LHCN-M2 (cell line): ENCODE measurements around the gene RACK1. TPM values are rescaled to one million over a fixed set of nuclear protein-coding genes. Genes with fewer than 3 reads are reported as not detected.

Experiments used
- DNase-seq: peaks from one replicate; pipeline ENCODE4 v3.0.0-alpha.2; 2012; ENCODE audit warnings: low read depth
- total RNA-seq: library from RNA; depleted of rRNA; stranded (reverse); fragments of >200 nt; gene quantifications from 2 replicates; pipeline ENCODE4 v1.2.3, GENCODE V29; 2014

Gene RACK1
- total RNA-seq, 1 experiment from 2014 or later, result 2,805 TPM

GRCh38 chr5:181198905-181199519, 44.7 kb downstream of the RACK1 start:
- DNase-seq, result no peak

GRCh38 chr5:181198106-181198685, 45.5 kb downstream of the RACK1 start:
- DNase-seq, result no peak

GRCh38 chr5:181197326-181197951, 46.3 kb downstream of the RACK1 start:
- no peak for DNase-seq

GRCh38 chr5:181195249-181195761, 48.4 kb downstream of the RACK1 start:
- no peak for DNase-seq

- no peak for DNase-seq
Observed at GRCh38 chr5:181194489-181195248, 49.0 kb downstream of the RACK1 start.

- DNase-seq, result no peak
Observed at GRCh38 chr5:181193656-181194055, 50.0 kb downstream of the RACK1 start.

- DNase-seq, result no peak
Observed at GRCh38 chr5:181192337-181193046, 51.2 kb downstream of the RACK1 start.

GRCh38 chr5:181191526-181192336, 52.0 kb downstream of the RACK1 start:
- peak; percentile 95 for DNase-seq

GRCh38 chr5:181190711-181191525, 52.8 kb downstream of the RACK1 start:
- peak; percentile 34 for DNase-seq

GRCh38 chr5:181189962-181190710, 53.6 kb downstream of the RACK1 start:
- DNase-seq, result no peak

- DNase-seq, result peak; percentile 34
Observed at GRCh38 chr5:181189363-181189961, 54.2 kb downstream of the RACK1 start.

- peak; percentile 77 for DNase-seq
Observed at GRCh38 chr5:181188700-181189362, 54.9 kb downstream of the RACK1 start.

GRCh38 chr5:181187500-181188213, 56.0 kb downstream of the RACK1 start:
- DNase-seq, result peak; percentile 74

GRCh38 chr5:181186986-181187499, 56.7 kb downstream of the RACK1 start:
- DNase-seq, result no peak
